ENCODE results near the gene SYVN1.

DNA sequence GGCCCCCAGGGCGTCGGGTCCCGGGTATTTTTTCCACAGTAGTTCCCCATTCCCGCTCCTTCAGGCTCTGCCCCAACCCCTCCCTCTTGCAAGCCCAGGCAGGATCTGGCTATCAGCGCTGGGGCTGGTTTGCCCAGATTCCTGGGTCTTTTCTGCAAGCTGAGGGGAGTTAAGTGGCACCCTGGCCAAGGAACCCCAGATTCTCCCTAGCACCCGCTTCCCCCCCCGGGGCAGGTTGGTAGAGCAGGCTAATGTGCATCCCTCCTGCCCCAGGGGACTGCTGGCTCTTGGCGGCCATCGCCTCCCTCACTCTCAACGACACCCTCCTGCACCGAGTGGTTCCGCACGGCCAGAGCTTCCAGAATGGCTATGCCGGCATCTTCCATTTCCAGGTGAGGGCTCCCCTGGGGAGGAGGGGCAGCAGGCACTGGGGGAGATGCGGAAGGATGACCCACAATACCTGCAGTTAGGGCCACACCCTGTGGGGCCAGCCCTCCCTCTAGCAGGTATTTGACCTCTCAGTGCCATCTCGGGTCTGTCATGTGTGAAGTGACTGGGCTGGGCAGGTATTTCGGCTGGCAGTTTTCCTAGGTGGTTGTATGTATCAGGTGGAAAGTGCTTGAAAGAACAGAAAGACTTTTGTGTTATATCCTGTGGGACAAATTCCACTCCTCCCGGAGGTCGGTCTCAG, 49.0 kb upstream of the SYVN1 start:
- TF ChIP-seq, protein P1, sequence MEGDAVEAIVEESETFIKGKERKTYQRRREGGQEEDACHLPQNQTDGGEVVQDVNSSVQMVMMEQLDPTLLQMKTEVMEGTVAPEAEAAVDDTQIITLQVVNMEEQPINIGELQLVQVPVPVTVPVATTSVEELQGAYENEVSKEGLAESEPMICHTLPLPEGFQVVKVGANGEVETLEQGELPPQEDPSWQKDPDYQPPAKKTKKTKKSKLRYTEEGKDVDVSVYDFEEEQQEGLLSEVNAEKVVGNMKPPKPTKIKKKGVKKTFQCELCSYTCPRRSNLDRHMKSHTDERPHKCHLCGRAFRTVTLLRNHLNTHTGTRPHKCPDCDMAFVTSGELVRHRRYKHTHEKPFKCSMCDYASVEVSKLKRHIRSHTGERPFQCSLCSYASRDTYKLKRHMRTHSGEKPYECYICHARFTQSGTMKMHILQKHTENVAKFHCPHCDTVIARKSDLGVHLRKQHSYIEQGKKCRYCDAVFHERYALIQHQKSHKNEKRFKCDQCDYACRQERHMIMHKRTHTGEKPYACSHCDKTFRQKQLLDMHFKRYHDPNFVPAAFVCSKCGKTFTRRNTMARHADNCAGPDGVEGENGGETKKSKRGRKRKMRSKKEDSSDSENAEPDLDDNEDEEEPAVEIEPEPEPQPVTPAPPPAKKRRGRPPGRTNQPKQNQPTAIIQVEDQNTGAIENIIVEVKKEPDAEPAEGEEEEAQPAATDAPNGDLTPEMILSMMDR (IDR thresholded peaks at IDR 0.05), result no peak
- no peak for TF ChIP-seq EP300 (IDR thresholded peaks at IDR 0.05)
- no peak for TF ChIP-seq POLR2AphosphoS5 (IDR thresholded peaks at IDR 0.05)
- no peak for TF ChIP-seq POLR2A (IDR thresholded peaks at IDR 0.05)

Measured in suprapubic skin (tissue), 4 donors.